ENCODE data around the gene ENTPD8. TPM values are rescaled to one million over a fixed set of nuclear protein-coding genes. Genes with fewer than 3 reads are reported as not detected.

ENTPD8 gene
- total RNA-seq, 1 donor from 2014 or later: 0.07 TPM

GRCh38 chr9:137447722-137448601, 6.8 kb upstream of the ENTPD8 start:
- DNase-seq (ENCODE audit: low read depth, low spot score): no peak

GRCh38 chr9:137446851-137447471, 5.8 kb upstream of the ENTPD8 start:
- DNase-seq (ENCODE audit: low read depth, low spot score): no peak

- DNase-seq (ENCODE audit: low read depth, low spot score): no peak
Observed at GRCh38 chr9:137445930-137446431, 4.8 kb upstream of the ENTPD8 start.

GRCh38 chr9:137445275-137445807, 4.2 kb upstream of the ENTPD8 start:
- peak; percentile 26 for DNase-seq (ENCODE audit: low read depth, low spot score)

- DNase-seq (ENCODE audit: low read depth, low spot score): no peak
Observed at GRCh38 chr9:137444106-137444790, 3.1 kb upstream of the ENTPD8 start.

GRCh38 chr9:137441935-137442321, 771 bp upstream of the ENTPD8 start:
- DNase-seq (ENCODE audit: low read depth, low spot score): no peak

- no peak for DNase-seq (ENCODE audit: low read depth, low spot score)
Observed at GRCh38 chr9:137439158-137439714, 1.9 kb downstream of the ENTPD8 start.

GRCh38 chr9:137438591-137439157, 2.5 kb downstream of the ENTPD8 start:
- DNase-seq (ENCODE audit: low read depth, low spot score): no peak

- DNase-seq (ENCODE audit: low read depth, low spot score): no peak
Observed at GRCh38 chr9:137437691-137438590, 3.2 kb downstream of the ENTPD8 start.

- DNase-seq (ENCODE audit: low read depth, low spot score): no peak
Observed at GRCh38 chr9:137436761-137437600, 4.2 kb downstream of the ENTPD8 start.

- peak; percentile 32 for DNase-seq (ENCODE audit: low read depth, low spot score)
Observed at GRCh38 chr9:137435980-137436760, 5.0 kb downstream of the ENTPD8 start.

- DNase-seq (ENCODE audit: low read depth, low spot score): no peak
Observed at GRCh38 chr9:137435381-137435891, 5.7 kb downstream of the ENTPD8 start.

GRCh38 chr9:137434498-137435380, 6.4 kb downstream of the ENTPD8 start:
- DNase-seq (ENCODE audit: low read depth, low spot score): no peak

- DNase-seq (ENCODE audit: low read depth, low spot score): no peak
Observed at GRCh38 chr9:137433916-137434431, 7.2 kb downstream of the ENTPD8 start.

- DNase-seq (ENCODE audit: low read depth, low spot score): no peak
Observed at GRCh38 chr9:137433349-137433915, 7.7 kb downstream of the ENTPD8 start.

- no peak for DNase-seq (ENCODE audit: low read depth, low spot score)
Observed at GRCh38 chr9:137432687-137433348, 8.3 kb downstream of the ENTPD8 start.

Data from pulmonary artery endothelial cell (primary cell).